ENCODE data around the gene NFIL3. TPM values are rescaled to one million over a fixed set of nuclear protein-coding genes. Genes with fewer than 3 reads are reported as not detected.
A peak's percentile ranks its signal among the peaks of the same experiment; 100 is the strongest.

NFIL3 gene
- total RNA-seq (2021; fragmentation: NEBNext Ultra II Directional; extraction: Animal tissue kit (Norgen Biotek cat#: 25700)) (11.9 and 13.5 TPM in 2 replicates), polyA plus RNA-seq (2011; rRNA removed) (2.7 and 3.4 TPM in 2 replicates), polyA minus RNA-seq (2011; rRNA and poly(A)+ RNA removed) (3.8 TPM in 2 replicates)
- 4.4 TPM for polyA plus RNA-seq (2011; cell fraction: cytosol; rRNA removed)
- 2.6 TPM for polyA plus RNA-seq (2011; cell fraction: nucleus; rRNA removed)
- 8.6 to 16.7 TPM (median 9.6 TPM) in 4 replicates for polyA plus RNA-seq (2012, experiment 1 of 2)
- 2.5 TPM for polyA plus RNA-seq (2012, experiment 2 of 2)
- 7.8 TPM for polyA plus RNA-seq (2013, experiment 1 of 2)
- polyA plus RNA-seq (2013, experiment 2 of 2) = 7.8 TPM
- polyA minus RNA-seq (2011; cell fraction: cytosol; rRNA and poly(A)+ RNA removed) = 6.2 TPM
- polyA minus RNA-seq (2011; cell fraction: nucleus; rRNA and poly(A)+ RNA removed) = 5.0 TPM
- long read RNA-seq, experiment 1, partial matches to known transcripts = 5 of 9 reads
- long read RNA-seq, experiment 1, other reads (novel, unspliced or antisense) = 0 of 9 reads
- long read RNA-seq, experiment 2 = 0 reads

DNA sequence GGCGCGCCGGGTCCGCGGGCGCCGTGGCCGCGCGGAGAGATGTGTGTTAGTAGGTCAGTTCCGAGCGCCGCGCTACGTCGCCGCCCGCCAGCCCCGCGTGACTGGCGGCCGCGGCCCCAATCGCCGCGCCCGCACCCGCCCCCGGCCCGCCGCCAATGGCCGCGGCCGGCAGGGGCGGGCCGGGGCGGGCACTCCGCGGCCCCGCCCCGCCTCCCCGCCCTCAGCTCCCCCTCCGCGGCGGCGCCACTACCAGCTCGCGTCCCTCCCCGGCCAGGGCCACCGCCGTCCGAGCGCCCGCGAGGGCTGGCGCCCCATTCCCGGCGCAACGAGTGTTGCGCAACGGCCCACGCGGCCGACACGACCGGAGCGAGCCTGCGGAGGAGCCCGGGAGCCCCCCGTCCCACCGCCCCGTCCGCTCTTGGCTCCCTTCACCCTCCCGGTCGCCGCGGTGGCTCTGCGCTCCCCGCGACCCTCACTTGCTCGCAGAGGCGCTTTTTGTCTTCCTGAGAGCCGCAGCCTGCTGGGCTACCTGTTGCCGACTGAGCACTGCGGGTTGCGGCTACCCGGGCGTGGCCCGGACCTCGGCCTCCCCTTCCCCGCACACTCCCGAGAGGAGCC is at the start of gene NFIL3:
Gene NFIL3 (minus strand): TSS at position 48 of the 618 bp plus-strand sequence. CDS start 13,098 bp downstream, outside the sequence.
- Histone ChIP-seq H4K8ac (ENCODE audit: extremely low read depth, insufficient read depth, low read length) (no peak within 1 kb of the TSS), H2BK15ac (ENCODE audit: low read length) (no peak within 1 kb of the TSS), H2BK120ac (replicated peaks; ENCODE audit: low read depth, low read length) (no peak within 1 kb of the TSS), H3K4me1 (replicated peaks in 1 of 4; ENCODE audit: control insufficient read depth in 3 of 4, insufficient read depth in 4 of 4, low read length in 3 of 4) (peaks cover 2 to 9% (median 4%) of the 10 kb centered on the region in 4 experiments; a peak in 4 of 7 replicates), H3K79me1 (ENCODE audit: low read depth, low read length) (peaks cover 5% of the 10 kb centered on the region; the same call in 1 of the 2 replicates), H3K27ac (ENCODE audit: low read depth, low read length) (0 out of 2 replicates have a peak within 1 kb of the TSS, but pooled peaks have one; percentile 33), H3K23me2 (ENCODE audit: low read depth, low read length) (peaks cover 13% of the 10 kb centered on the region), H3K79me2 (ENCODE audit: control insufficient read depth in 1 of 2, insufficient read depth in 2 of 2, low read length in 2 of 2) (peaks cover 0 to 32% of the 10 kb centered on the region in 2 experiments; a peak in 3 of 4 replicates), H4K20me1 (replicated peaks in 1 of 2; ENCODE audit: control insufficient read depth in 1 of 2, insufficient read depth in 2 of 2, low read length in 2 of 2) (peaks cover 14 to 18% of the 10 kb centered on the region in 2 experiments), H2BK12ac (ENCODE audit: low read depth, low read length) (no peak within 1 kb of the TSS; the same call in 1 of the 2 replicates), H2BK5ac (ENCODE audit: low read depth, low read length) (no peak within 1 kb of the TSS), H3K4me2 (ENCODE audit: insufficient read depth in 1 of 2, low read depth in 2 of 2, low read length in 2 of 2) (peak within 1 kb of the TSS; percentile 91 to 97), H3K23ac (ENCODE audit: insufficient read length) (no peak within 1 kb of the TSS), H4K5ac (ENCODE audit: insufficient read length, low read depth, low read length) (peak within 1 kb of the TSS; percentile 28), H3K14ac (ENCODE audit: insufficient read length) (no peak within 1 kb of the TSS), H3K56ac (replicated peaks; ENCODE audit: insufficient read length, low read depth, low read length) (no peak within 1 kb of the TSS), H3K36me3 (ENCODE audit: control insufficient read depth in 2 of 4, insufficient read depth in 4 of 4, low read length in 3 of 4) (no peaks in the 10 kb centered on the region), H3K18ac (ENCODE audit: extremely low read depth, low read length) (no peak within 1 kb of the TSS), H3K4me3 (ENCODE audit: extremely low read depth in 1 of 4, insufficient read depth in 2 of 4, low read depth in 3 of 4, low read length in 4 of 4) (peak within 1 kb of the TSS; percentile 58 to 97 (median 82)), H3K9me3 (ENCODE audit: insufficient read depth in 2 of 2, low read depth in 1 of 2, low read length in 1 of 2) (no peaks in the 10 kb centered on the region), H3K27me3 (replicated peaks in 1 of 4; ENCODE audit: control insufficient read depth in 3 of 4, extremely low read depth in 1 of 4, insufficient read depth in 3 of 4, low read length in 3 of 4) (peaks cover 2 to 45% (median 30%) of the 10 kb centered on the region in 4 experiments), H2BK20ac (ENCODE audit: low read length) (no peak within 1 kb of the TSS), H4K91ac (replicated peaks; ENCODE audit: insufficient read length, low read length) (peak within 1 kb of the TSS; percentile 6), H3K9ac (replicated peaks in 1 of 4; ENCODE audit: extremely low read depth in 1 of 4, low read depth in 3 of 4, low read length in 3 of 4) (peak within 1 kb of the TSS; percentile 34 to 81 (median 49); a peak in 4 of 7 replicates), H3K4ac (replicated peaks; ENCODE audit: insufficient read length, low read depth, low read length) (no peak within 1 kb of the TSS), H2AFZ (ENCODE audit: low read length) (0 out of 2 replicates have a peak within 1 kb of the TSS, but pooled peaks have one; percentile 46), H2AK5ac (ENCODE audit: low read depth, low read length) (no peak within 1 kb of the TSS)
- CTCF ChIA-PET (ENCODE audit: partially characterized antibody) = interaction anchor here (1.2 to 4.2 kb wide), 5 partner anchors 10 to 510 kb away, joined by 3 to 45 read pairs (median 4); no protein-coding TSS in a partner anchor
- DNase-seq (ENCODE audit: low read depth in 1 of 2, low spot score in 2 of 2) = peak in 1 of 2 experiments; percentile 81
- 1% methylated on average over 15 of the region's 92 CpGs; no CpG with 5 or more reads in 1 of the 2 experiments for WGBS, 2 experiments (ENCODE audit: extremely low coverage in 1 of 2, insufficient coverage in 1 of 2, insufficient read length in 1 of 2, insufficient replicate concordance in 2 of 2, low coverage in 1 of 2, low lambda C conversion rate in 2 of 2, missing lambda C conversion rate in 1 of 2)
- POLR2A ChIA-PET (ENCODE audit: partially characterized antibody) = interaction anchor here (1.1 to 1.7 kb wide), 5 partner anchors 13 to 528 kb away, joined by 3 to 6 read pairs (median 3); no protein-coding TSS in a partner anchor
- no peak for FAIRE-seq
- TF ChIP-seq CEBPB (IDR thresholded peaks at IDR 0.05; ENCODE audit: low read depth, low read length) (peak; percentile 93), POLR2A (IDR thresholded peaks at IDR 0.05; ENCODE audit: control extremely low read depth in 1 of 2, low read depth in 2 of 2, low read length in 2 of 2) (peak in 1 of 2 experiments; percentile 36; a peak in 1 of 3 replicates), RBBP5 (IDR thresholded peaks at IDR 0.05; ENCODE audit: borderline replicate concordance, low read depth, low read length) (no peak), SAP30 (IDR thresholded peaks at IDR 0.05; ENCODE audit: insufficient read depth, insufficient replicate concordance, low read length) (no peak), KDM4A (IDR thresholded peaks at IDR 0.05; ENCODE audit: low read depth, low read length, severe bottlenecking) (peak; percentile 93), TAF1 (IDR thresholded peaks at IDR 0.05; ENCODE audit: low read depth, low read length) (peak; percentile 54), SP2 (IDR thresholded peaks at IDR 0.05; ENCODE audit: low read length) (no peak), RAD21 (IDR thresholded peaks at IDR 0.05 in 1 of 2, conservative IDR thresholded peaks at IDR 0.05 in 1 of 2; ENCODE audit: low read depth in 2 of 2, low read length in 2 of 2) (no peak)
- TF ChIP-seq, protein P1, sequence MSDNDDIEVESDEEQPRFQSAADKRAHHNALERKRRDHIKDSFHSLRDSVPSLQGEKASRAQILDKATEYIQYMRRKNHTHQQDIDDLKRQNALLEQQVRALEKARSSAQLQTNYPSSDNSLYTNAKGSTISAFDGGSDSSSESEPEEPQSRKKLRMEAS (IDR thresholded peaks at IDR 0.05) = 0 out of 2 replicates have a peak, but pooled peaks have one; percentile 11

All from H1 (cell line).